Measurements from ENCODE around the gene RTEL1. TPM values are rescaled to one million over a fixed set of nuclear protein-coding genes. Genes with fewer than 3 reads are reported as not detected.

The RTEL1 gene
- total and polyA plus RNA-seq, 3 experiments from 2014 or later: 5.7 to 54.5 (median 52.3) TPM

DNA sequence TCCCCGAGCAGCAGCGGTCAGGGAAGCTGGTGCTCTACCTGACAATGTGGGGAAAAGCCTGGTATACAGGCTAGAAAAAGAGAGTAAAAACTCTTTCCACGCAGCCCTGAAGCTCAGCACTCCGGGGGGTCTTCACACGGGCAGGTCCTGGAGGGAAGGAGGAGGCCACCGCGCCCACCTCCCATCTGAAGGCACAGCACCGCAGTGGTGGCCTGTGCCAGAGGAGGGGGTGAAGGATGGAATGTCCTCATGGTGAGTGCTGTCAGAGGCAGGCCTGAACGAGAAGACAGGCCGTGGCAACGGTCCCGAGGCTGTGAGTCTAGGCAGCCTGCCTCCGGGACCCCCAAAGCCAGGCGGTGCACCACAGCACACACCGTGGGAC, 87.3 kb downstream of the RTEL1 start:
- ChIA-PET CTCF (interaction anchor here (0.7 kb wide), 1 partner anchor 208 kb away, joined by 4 read pairs; no protein-coding TSS in a partner anchor), POLR2A (interaction anchor here (1.0 to 1.8 kb wide), 2 partner anchors 9 to 192 kb away, joined by 3 to 6 read pairs; partner anchors contain the start of gene LIME1)
- Histone ChIP-seq H3K27me3 (ENCODE audit: insufficient read depth, low read length, poor library complexity, severe bottlenecking) (no peaks in the 10 kb centered on the region), H3K27ac (ENCODE audit: low read depth, low read length) (no peak overlapping the region), H3K4me3 (ENCODE audit: low read length) (no peak overlapping the region), H3K36me3 (ENCODE audit: insufficient read depth, low read length) (peaks cover 11% of the 10 kb centered on the region), H3K9me3 (ENCODE audit: low read length) (no peaks in the 10 kb centered on the region), H3K4me1 (ENCODE audit: insufficient read depth, low read length) (peaks cover 18% of the 10 kb centered on the region)
- no peak for DNase-seq
- Mint-ChIP-seq H3K36me3 (peaks cover 0 to 11% (median 0%) of the 10 kb centered on the region in 3 donors), H3K4me1 (peaks cover 1 to 18% (median 9%) of the 10 kb centered on the region in 3 donors), H3K4me3 (peak overlapping the region in 1 of 7 donors; percentile 40), H3K27me3 (no peaks in the 10 kb centered on the region), H3K9me3 (no peaks in the 10 kb centered on the region), H3K27ac (no peak overlapping the region)

Other genes with a start within 250 kb of the RTEL1 start
- not detected for gene KCNQ2, start 185.7 kb upstream of the RTEL1 start, total RNA-seq
- not detected for gene KCNQ2, start 185.7 kb upstream of the RTEL1 start, polyA plus RNA-seq
- gene EEF1A2, start 159.2 kb upstream of the RTEL1 start, total RNA-seq: under 1 TPM in 1 of 2 experiments, not detected in 1; 0.20 TPM
- gene EEF1A2, start 159.2 kb upstream of the RTEL1 start, polyA plus RNA-seq: 0.17 TPM
- 100 to 1,000 TPM; 207 to 218 TPM for gene PPDPF, start 137.5 kb upstream of the RTEL1 start, total RNA-seq
- 137 TPM for gene PPDPF, start 137.5 kb upstream of the RTEL1 start, polyA plus RNA-seq
- gene PTK6, start 120.9 kb upstream of the RTEL1 start, total RNA-seq: under 1 TPM; 0.18 to 0.31 TPM
- 0.16 TPM for gene PTK6, start 120.9 kb upstream of the RTEL1 start, polyA plus RNA-seq
- gene SRMS, start 110.6 kb upstream of the RTEL1 start, total RNA-seq: not detected
- not detected for gene SRMS, start 110.6 kb upstream of the RTEL1 start, polyA plus RNA-seq
- gene FNDC11, start 104.2 kb upstream of the RTEL1 start, total RNA-seq: under 1 TPM; 0.13 to 0.26 TPM
- not detected for gene FNDC11, start 104.2 kb upstream of the RTEL1 start, polyA plus RNA-seq
- gene HELZ2, start 84.1 kb upstream of the RTEL1 start, total RNA-seq: 1 to 10 TPM; 7.4 to 8.7 TPM
- gene HELZ2, start 84.1 kb upstream of the RTEL1 start, polyA plus RNA-seq: 9.8 TPM
- 10 to 100 TPM; 14.3 to 15.5 TPM for gene GMEB2, start 31.2 kb upstream of the RTEL1 start, total RNA-seq
- gene GMEB2, start 31.2 kb upstream of the RTEL1 start, polyA plus RNA-seq: 14.8 TPM
- 10 to 100 TPM; 21.0 to 21.6 TPM for gene STMN3, start 4.9 kb upstream of the RTEL1 start, total RNA-seq
- 24.7 TPM for gene STMN3, start 4.9 kb upstream of the RTEL1 start, polyA plus RNA-seq
- not detected for gene TNFRSF6B, start 38.3 kb downstream of the RTEL1 start, total RNA-seq
- gene TNFRSF6B, start 38.3 kb downstream of the RTEL1 start, polyA plus RNA-seq: 0.22 TPM
- 10 to 100 TPM; 63.7 to 72.8 TPM for gene ARFRP1, start 49.7 kb downstream of the RTEL1 start, total RNA-seq
- 73.9 TPM for gene ARFRP1, start 49.7 kb downstream of the RTEL1 start, polyA plus RNA-seq
- 10 to 100 TPM; 29.7 to 29.9 TPM for gene ZGPAT, start 49.7 kb downstream of the RTEL1 start, total RNA-seq
- gene ZGPAT, start 49.7 kb downstream of the RTEL1 start, polyA plus RNA-seq: 77.5 TPM
- gene LIME1, start 78.4 kb downstream of the RTEL1 start, total RNA-seq: 10 to 100 TPM; 18.4 to 19.6 TPM
- gene LIME1, start 78.4 kb downstream of the RTEL1 start, polyA plus RNA-seq: 366 TPM
- gene SLC2A4RG, start 81.5 kb downstream of the RTEL1 start, total RNA-seq: 10 to 100 TPM; 37.5 to 40.6 TPM
- 7.8 TPM for gene SLC2A4RG, start 81.5 kb downstream of the RTEL1 start, polyA plus RNA-seq
- gene ZBTB46, start 173.0 kb downstream of the RTEL1 start, total RNA-seq: under 1 TPM; 0.31 to 0.39 TPM
- gene ZBTB46, start 173.0 kb downstream of the RTEL1 start, polyA plus RNA-seq: 0.08 TPM
- not detected for gene ABHD16B, start 203.2 kb downstream of the RTEL1 start, total RNA-seq
- gene ABHD16B, start 203.2 kb downstream of the RTEL1 start, polyA plus RNA-seq: not detected
- 10 to 100 TPM; 60.0 to 64.4 TPM for gene TPD52L2, start 207.0 kb downstream of the RTEL1 start, total RNA-seq
- gene TPD52L2, start 207.0 kb downstream of the RTEL1 start, polyA plus RNA-seq: 72.1 TPM
- 10 to 100 TPM; 38.9 to 40.9 TPM for gene DNAJC5, start 236.8 kb downstream of the RTEL1 start, total RNA-seq
- gene DNAJC5, start 236.8 kb downstream of the RTEL1 start, polyA plus RNA-seq: 8.3 TPM

All from CD8-positive, alpha-beta memory T cell (primary cell).